WI38 (cell line): ENCODE measurements around the gene ECI1.

Experiments used
- H3K4me3 ChIP-seq: 2 replicates; pipeline ENCODE4 v1.5.1; 2011; ENCODE audit warnings: low read depth, mild to moderate bottlenecking, control low read depth, low read length
- CTCF ChIP-seq: IDR thresholded peaks from 2 replicates; pipeline ENCODE4 v1.5.1; 2012; ENCODE audit warnings: low read depth, mild to moderate bottlenecking, control low read depth, low read length

The ECI1 gene

DNA sequence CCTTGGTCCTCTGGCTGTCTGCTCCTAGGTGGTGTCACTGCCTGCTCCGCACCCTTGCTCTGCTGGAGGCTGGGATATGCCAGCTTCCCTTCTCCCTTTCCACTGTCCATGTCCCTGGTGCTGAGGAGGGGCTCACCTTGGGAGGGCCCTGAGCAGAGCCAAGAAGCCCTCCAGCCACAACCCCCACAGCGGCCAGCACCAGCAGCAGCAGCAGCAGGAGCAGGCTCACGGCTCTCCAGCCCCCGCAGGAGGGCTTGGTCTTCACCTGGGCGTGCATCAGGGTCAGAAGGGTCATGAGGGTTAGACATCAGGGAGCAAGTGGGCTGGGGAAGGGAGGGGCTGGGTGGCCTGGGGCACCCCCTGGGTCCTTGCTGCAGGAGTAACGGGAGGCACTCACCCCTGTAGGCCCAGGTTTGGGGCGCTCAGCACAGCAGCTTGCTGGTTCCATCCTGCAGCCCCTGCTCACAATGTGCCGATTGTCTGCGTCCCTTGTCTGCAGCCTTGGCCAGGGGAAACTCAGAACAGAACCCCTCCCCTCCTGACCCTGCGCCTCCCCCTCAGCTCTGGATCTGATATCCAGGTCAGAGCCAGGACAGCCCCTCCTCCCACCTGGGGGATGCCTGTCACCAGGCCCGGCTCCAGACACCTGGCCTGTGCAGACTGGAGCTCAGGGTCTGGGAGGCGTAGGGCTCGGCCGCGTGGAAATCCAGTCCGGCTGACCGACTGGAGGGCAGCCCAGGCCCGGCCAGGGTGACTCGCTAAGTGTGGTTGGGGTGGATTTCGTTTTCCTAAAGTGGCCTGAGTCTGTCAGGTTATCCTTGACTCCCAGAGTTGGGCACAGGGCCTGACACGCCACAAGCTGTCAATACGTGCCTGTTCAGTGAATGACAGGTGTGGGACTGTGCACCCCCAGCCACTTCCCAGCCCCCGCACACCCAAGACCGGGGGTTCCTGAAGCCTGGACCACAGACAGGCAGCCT lies 40.7 kb downstream of the ECI1 start, which contains the start of gene BRICD5:
BRICD5 (minus strand) TSS at position 478 of the 980 bp plus-strand sequence; CDS start at position 448, 30 bp downstream.
- no peak for TF ChIP-seq CTCF
- H3K4me3 ChIP-seq = no peak within 1 kb of the TSS

DNA sequence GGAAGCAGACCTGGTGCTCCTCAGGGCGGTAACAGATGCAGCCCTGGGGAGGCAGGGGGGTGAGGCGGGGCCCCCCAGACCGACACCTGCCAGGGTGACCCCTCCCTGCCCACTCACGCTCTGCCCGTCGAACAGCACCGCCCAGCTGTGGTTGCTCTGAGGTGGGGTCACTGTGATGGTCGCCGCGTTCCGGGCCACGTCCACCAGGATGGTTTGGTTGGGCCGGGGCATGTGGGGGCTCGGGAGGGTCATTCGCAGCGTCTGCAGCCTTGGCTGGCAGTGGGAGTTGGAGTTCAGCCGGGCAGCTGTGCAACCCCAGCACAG lies 41.4 kb downstream of the ECI1 start:
- H3K4me3 ChIP-seq = no peak overlapping the region
- TF ChIP-seq CTCF = no peak

GRCh38 chr16:2209258-2210008 lies 42.0 kb downstream of the ECI1 start:
- H3K4me3 ChIP-seq = no peak overlapping the region
- TF ChIP-seq CTCF = no peak

- H3K4me3 ChIP-seq = no peak overlapping the region
- no peak for TF ChIP-seq CTCF
Measured at GRCh38 chr16:2208772-2209171, 42.6 kb downstream of the ECI1 start.

DNA sequence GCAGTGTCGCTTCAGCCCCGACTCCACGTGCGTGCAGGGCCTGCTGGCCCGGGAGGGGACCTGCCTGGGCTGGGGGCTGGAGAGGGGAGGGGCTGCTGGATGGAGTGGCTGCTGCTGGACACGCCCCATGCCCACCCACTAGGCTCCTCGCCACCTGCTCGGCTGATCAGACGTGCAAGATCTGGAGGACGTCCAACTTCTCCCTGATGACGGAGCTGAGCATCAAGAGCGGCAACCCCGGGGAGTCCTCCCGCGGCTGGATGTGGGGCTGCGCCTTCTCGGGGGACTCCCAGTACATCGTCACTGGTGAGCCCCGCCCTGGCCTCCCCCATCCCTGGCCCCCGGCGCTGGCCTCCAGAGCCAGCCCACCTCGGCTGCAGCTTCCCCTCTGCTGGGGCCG lies 43.1 kb downstream of the ECI1 start:
- H3K4me3 ChIP-seq = no peak overlapping the region
- TF ChIP-seq CTCF = no peak

GRCh38 chr16:2207872-2208271 lies 43.5 kb downstream of the ECI1 start:
- no peak for TF ChIP-seq CTCF
- no peak overlapping the region for H3K4me3 ChIP-seq
